GM21381 (cell line): Measurements from ENCODE around the gene ATP8B4.

Source experiments
- ATAC-seq: cut with Tn5 transposase; IDR thresholded peaks from one replicate; pipeline ENCODE4 v1.9.1; 2021; ENCODE audit warnings: mild to moderate bottlenecking, moderate library complexity; ENCODE audit not compliant: unreplicated experiment

The ATP8B4 gene

GRCh38 chr15:49865925-49866757 lies 252.9 kb downstream of the ATP8B4 start:
- ATAC-seq: no peak

GRCh38 chr15:49864251-49864650 lies 254.8 kb downstream of the ATP8B4 start:
- ATAC-seq: no peak

GRCh38 chr15:49863431-49864224 lies 255.4 kb downstream of the ATP8B4 start:
- no peak for ATAC-seq

- ATAC-seq: no peak
Measured at GRCh38 chr15:49860101-49860500, 258.9 kb downstream of the ATP8B4 start.

- ATAC-seq: no peak
Measured at GRCh38 chr15:49857496-49858475, 261.2 kb downstream of the ATP8B4 start.

- no peak for ATAC-seq
Measured at GRCh38 chr15:49855917-49856637, 263.0 kb downstream of the ATP8B4 start.

GRCh38 chr15:49852756-49853155 lies 266.3 kb downstream of the ATP8B4 start:
- no peak for ATAC-seq

- ATAC-seq: no peak
Measured at GRCh38 chr15:49848807-49849206, 270.2 kb downstream of the ATP8B4 start.

- no peak for ATAC-seq
Measured at GRCh38 chr15:49848282-49848724, 270.7 kb downstream of the ATP8B4 start.

- no peak for ATAC-seq
Measured at GRCh38 chr15:49847423-49848281, 271.4 kb downstream of the ATP8B4 start.

GRCh38 chr15:49844390-49844789 lies 274.6 kb downstream of the ATP8B4 start:
- ATAC-seq: no peak

- no peak for ATAC-seq
Measured at GRCh38 chr15:49843725-49844124, 275.3 kb downstream of the ATP8B4 start.

- ATAC-seq: no peak
Measured at GRCh38 chr15:49842031-49842730, 276.9 kb downstream of the ATP8B4 start.

- ATAC-seq: no peak
Measured at GRCh38 chr15:49832511-49832910, 286.5 kb downstream of the ATP8B4 start.

- ATAC-seq: no peak
Measured at GRCh38 chr15:49831206-49831965, 287.6 kb downstream of the ATP8B4 start.

GRCh38 chr15:49830391-49830790 lies 288.6 kb downstream of the ATP8B4 start:
- no peak for ATAC-seq

- no peak for ATAC-seq
Measured at GRCh38 chr15:49827311-49827710, 291.7 kb downstream of the ATP8B4 start.
